Left ventricle myocardium inferior (tissue), 1 donor: ENCODE measurements around the gene RGS7. TPM values are rescaled to one million over a fixed set of nuclear protein-coding genes. Genes with fewer than 3 reads are reported as not detected.

ENCODE experiments used
- DNase-seq: peaks from one replicate; pipeline ENCODE4 v3.0.0-alpha.2; 2020
- H3K27ac ChIP-seq: fragments of 200-600 bp; replicated peaks from 2 replicates; pipeline ENCODE4 v1.8.0; 2021
- H3K27me3 ChIP-seq: fragments of 200-600 bp; 2 replicates; pipeline ENCODE4 v1.8.0; 2021; ENCODE audit warnings: low read depth
- H3K36me3 ChIP-seq: fragments of 200-600 bp; 2 replicates; pipeline ENCODE4 v1.8.0; 2021
- H3K4me1 ChIP-seq: fragments of 200-600 bp; 2 replicates; pipeline ENCODE4 v1.8.0; 2021
- H3K4me3 ChIP-seq: fragments of 200-600 bp; 2 replicates; pipeline ENCODE4 v1.8.0; 2021; ENCODE audit warnings: mild to moderate bottlenecking, moderate library complexity
- H3K9me3 ChIP-seq: fragments of 200-600 bp; replicated peaks from 2 replicates; pipeline ENCODE4 v1.8.0; 2021
- CTCF ChIP-seq: fragments of 200-600 bp; IDR thresholded peaks from 2 replicates; pipeline ENCODE4 v1.8.0; 2021; ENCODE audit warnings: antibody characterized with exemption, mild to moderate bottlenecking, borderline replicate concordance
- intact Hi-C: fragments of 100-400 bp; cut with micrococcal nuclease; formaldehyde crosslinking; loops from one replicate; pipeline ENCODE4 v1.11.0; 2022
- total RNA-seq: library from RNA; stranded (reverse); fragmentation: NEBNext Ultra II Directional; extraction: Animal tissue kit (Norgen Biotek cat#: 25700); gene quantifications from one replicate; pipeline ENCODE4 v1.2.1, GENCODE V29; 2021
- donor health status: DM: no; HTN: yes; CAD: no; lungs with severe emphysema.

Gene RGS7
- total RNA-seq, 1 donor from 2014 or later: not detected

GRCh38 chr1:241271427-241271826 is 85.6 kb downstream of the RGS7 start:
- no peak overlapping the region for H3K4me3 ChIP-seq
- no peaks in the 10 kb centered on the region for H3K27me3 ChIP-seq
- H3K4me1 ChIP-seq: no peaks in the 10 kb centered on the region
- no peak for DNase-seq
- intact Hi-C loops: no loop called here
- H3K36me3 ChIP-seq: no peaks in the 10 kb centered on the region
- TF ChIP-seq CTCF: no peak
- peaks cover 44% of the 10 kb centered on the region for H3K9me3 ChIP-seq
- H3K27ac ChIP-seq: no peak overlapping the region

GRCh38 chr1:241270016-241270415 is 87.0 kb downstream of the RGS7 start:
- Histone ChIP-seq H3K4me3 (no peak overlapping the region), H3K9me3 (peaks cover 42% of the 10 kb centered on the region), H3K36me3 (no peaks in the 10 kb centered on the region), H3K4me1 (no peaks in the 10 kb centered on the region), H3K27ac (no peak overlapping the region), H3K27me3 (no peaks in the 10 kb centered on the region)
- intact Hi-C loops: no loop called here
- DNase-seq: no peak
- no peak for TF ChIP-seq CTCF

GRCh38 chr1:241269116-241269515 is 87.9 kb downstream of the RGS7 start:
- Histone ChIP-seq H3K36me3 (no peaks in the 10 kb centered on the region), H3K4me3 (no peak overlapping the region), H3K4me1 (no peaks in the 10 kb centered on the region), H3K27ac (no peak overlapping the region), H3K27me3 (no peaks in the 10 kb centered on the region), H3K9me3 (peaks cover 37% of the 10 kb centered on the region)
- no peak for DNase-seq
- TF ChIP-seq CTCF: no peak
- intact Hi-C loops: no loop called here

GRCh38 chr1:241266121-241266520 is 90.9 kb downstream of the RGS7 start:
- Histone ChIP-seq H3K4me3 (no peak overlapping the region), H3K4me1 (no peaks in the 10 kb centered on the region), H3K9me3 (peaks cover 11% of the 10 kb centered on the region), H3K27ac (no peak overlapping the region), H3K36me3 (no peaks in the 10 kb centered on the region), H3K27me3 (no peaks in the 10 kb centered on the region)
- TF ChIP-seq CTCF: no peak
- intact Hi-C loops: no loop called here
- no peak for DNase-seq

- Histone ChIP-seq H3K27me3 (no peaks in the 10 kb centered on the region), H3K4me3 (no peak overlapping the region), H3K9me3 (peaks cover 11% of the 10 kb centered on the region), H3K27ac (no peak overlapping the region), H3K36me3 (no peaks in the 10 kb centered on the region), H3K4me1 (no peaks in the 10 kb centered on the region)
- no peak for TF ChIP-seq CTCF
- intact Hi-C loops: no loop called here
- DNase-seq: no peak
These were observed 91.6 kb downstream of the RGS7 start for GRCh38 chr1:241265428-241265827.

- Histone ChIP-seq H3K9me3 (peaks cover 14% of the 10 kb centered on the region), H3K36me3 (no peaks in the 10 kb centered on the region), H3K4me1 (no peaks in the 10 kb centered on the region), H3K27me3 (no peaks in the 10 kb centered on the region), H3K27ac (no peak overlapping the region), H3K4me3 (no peak overlapping the region)
- no peak for TF ChIP-seq CTCF
- intact Hi-C loops: no loop called here
- DNase-seq: no peak
These were observed 93.7 kb downstream of the RGS7 start for GRCh38 chr1:241263346-241263745.
